Kidney tubule cell (primary cell): ENCODE data around the gene VGF.
"Not testable (repeated sequence)": the region's sequence is repeated elsewhere in the genome, so short reads cannot be mapped to it uniquely, and the experiment has no call there.

ENCODE experiments used
- DNase-seq: peaks from one replicate; pipeline ENCODE4 v3.0.0-alpha.2; 2018; ENCODE audit warnings: low spot score

Gene VGF

GRCh38 chr7:101165075-101165957 is at the start of gene VGF:
Gene VGF, minus strand, starts transcription at chr7:101165569. Its CDS starts 726 bp downstream, at chr7:101164843.
- peak; percentile 95 for DNase-seq

- no peak for DNase-seq
Measured at GRCh38 chr7:101212014-101212413, 46.6 kb upstream of the VGF start.

- no peak for DNase-seq
Measured at GRCh38 chr7:101211501-101211900, 46.1 kb upstream of the VGF start.

GRCh38 chr7:101210143-101210542 is 44.8 kb upstream of the VGF start:
- DNase-seq = no peak

GRCh38 chr7:101208794-101209193 is 43.4 kb upstream of the VGF start:
- DNase-seq = no peak

GRCh38 chr7:101207459-101207858 is 42.1 kb upstream of the VGF start:
- no peak for DNase-seq

GRCh38 chr7:101206665-101207042 is 41.3 kb upstream of the VGF start:
- DNase-seq = no peak

GRCh38 chr7:101205901-101206664 is 40.7 kb upstream of the VGF start:
- peak; percentile 39 for DNase-seq

- not testable (repeated sequence) for DNase-seq
Measured at GRCh38 chr7:101203740-101204738, 38.7 kb upstream of the VGF start.

GRCh38 chr7:101202603-101202918 is 37.2 kb upstream of the VGF start:
- no peak for DNase-seq

- DNase-seq = no peak
Measured at GRCh38 chr7:101201695-101202602, 36.6 kb upstream of the VGF start.

- no peak for DNase-seq
Measured at GRCh38 chr7:101200862-101201599, 35.7 kb upstream of the VGF start, which contains the start of gene MOGAT3. Gene MOGAT3, minus strand, starts transcription at chr7:101201036. Its CDS starts 182 bp downstream, at chr7:101200854.

- DNase-seq = no peak
Measured at GRCh38 chr7:101200504-101200861, 35.1 kb upstream of the VGF start.

- not testable (repeated sequence) for DNase-seq
Measured at GRCh38 chr7:101199522-101199921, 34.2 kb upstream of the VGF start.

GRCh38 chr7:101198476-101198875 is 33.1 kb upstream of the VGF start:
- DNase-seq = no peak

- DNase-seq = no peak
Measured at GRCh38 chr7:101197991-101198390, 32.6 kb upstream of the VGF start.

GRCh38 chr7:101195884-101196283 is 30.5 kb upstream of the VGF start:
- DNase-seq = no peak

- no peak for DNase-seq
Measured at GRCh38 chr7:101189109-101189508, 23.7 kb upstream of the VGF start.

GRCh38 chr7:101186844-101187428 is 21.6 kb upstream of the VGF start:
- no peak for DNase-seq

- no peak for DNase-seq
Measured at GRCh38 chr7:101186194-101186593, 20.8 kb upstream of the VGF start.
